GM19239 (cell line): Measurements from ENCODE around the gene STAMBPL1.

Experiments
- DNase-seq: peaks from one replicate; pipeline ENCODE4 v3.0.0; 2011; ENCODE audit warnings: low spot score; ENCODE audit not compliant: insufficient read length
- FAIRE-seq: peaks from 2 replicates; lab custom pipeline; 2011; peaks lifted over from hg19 to GRCh38; lab: Jason Lieb, UNC

Gene STAMBPL1

GRCh38 chr10:88971221-88972061, 91.4 kb downstream of the STAMBPL1 start:
- FAIRE-seq: no peak
- no peak for DNase-seq
